T-helper 9 cell (primary cell): Measurements from ENCODE around the gene NCKAP5.

Experiments used
- DNase-seq: peaks from one replicate; pipeline ENCODE4 v3.0.0-alpha.2; 2020

The NCKAP5 gene

DNA sequence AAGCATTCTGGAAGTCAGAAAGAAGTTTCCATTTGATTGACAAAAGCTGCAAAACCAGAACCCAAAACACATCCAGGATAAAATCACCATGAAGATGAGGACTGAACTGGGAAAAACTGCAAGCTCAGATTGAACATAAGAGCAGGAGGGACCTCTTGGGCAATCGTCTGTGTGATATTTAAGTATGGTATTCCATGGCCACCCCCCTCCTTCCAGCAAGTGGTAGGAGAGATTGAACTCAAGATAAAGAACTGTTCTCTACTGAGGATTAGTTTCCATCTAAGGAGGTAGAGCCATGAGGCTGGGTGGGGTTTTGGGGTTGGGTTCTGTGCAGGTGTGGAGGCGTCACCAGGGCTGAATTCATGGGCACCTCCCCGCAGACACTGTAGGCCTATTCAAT is 251.1 kb downstream of the NCKAP5 start:
- DNase-seq: no peak

DNA sequence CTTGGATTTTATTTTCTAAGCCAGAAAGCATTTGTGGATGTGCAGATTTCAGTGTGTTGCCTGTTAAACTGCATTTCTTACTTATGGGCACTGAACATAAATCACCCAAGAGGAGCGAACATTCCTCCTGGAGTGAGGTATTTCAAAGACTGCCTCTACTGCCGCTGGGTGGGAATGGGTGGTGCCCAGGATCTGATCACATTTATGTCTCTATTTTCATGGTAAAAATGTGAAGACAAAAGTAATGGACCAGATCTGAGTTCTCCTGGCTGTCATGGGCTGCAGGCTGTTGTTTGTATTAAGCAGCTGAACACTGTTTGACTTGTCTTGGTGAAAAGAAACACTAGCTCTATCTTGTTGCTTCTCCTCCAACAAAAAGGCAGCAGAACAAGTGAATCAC is 251.7 kb downstream of the NCKAP5 start:
- no peak for DNase-seq

DNA sequence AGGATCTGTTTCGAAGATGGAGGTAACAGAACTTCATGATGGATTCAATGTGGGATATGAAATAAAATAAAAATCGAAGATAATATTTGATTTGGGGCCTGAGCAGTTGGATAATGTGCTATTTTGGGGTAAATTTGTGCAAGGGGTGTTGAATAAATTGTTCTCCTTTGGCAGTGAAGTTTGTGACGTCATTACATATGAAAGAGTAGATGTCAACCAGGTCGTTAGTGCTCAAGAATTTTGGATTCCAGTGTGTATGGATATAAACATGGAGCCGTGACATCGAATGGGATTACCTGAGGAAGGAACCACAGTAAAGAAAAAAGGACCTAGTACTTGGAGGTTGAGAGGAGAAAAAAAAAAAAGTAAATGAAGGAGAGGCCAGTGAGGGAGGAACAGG is 253.0 kb downstream of the NCKAP5 start:
- no peak for DNase-seq

DNA sequence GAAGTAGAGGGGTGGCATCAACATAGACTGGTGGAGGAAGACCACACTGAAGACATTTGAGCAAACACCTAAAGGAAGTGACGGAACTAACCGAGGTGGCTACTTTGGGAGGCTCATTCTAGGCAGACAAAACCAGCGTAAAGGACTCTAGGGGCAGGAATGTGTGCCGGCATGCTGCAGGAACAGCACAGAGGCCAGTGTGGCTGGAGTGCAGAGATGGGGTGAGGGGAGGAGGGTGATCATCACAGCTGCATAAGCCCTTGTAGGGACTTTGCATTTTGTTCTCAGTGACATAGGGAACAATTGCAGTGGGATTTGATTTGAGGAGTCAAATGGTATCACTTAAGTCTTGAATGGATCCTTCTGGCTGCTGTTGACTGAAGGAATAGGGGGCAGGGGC is 253.5 kb downstream of the NCKAP5 start:
- no peak for DNase-seq

DNA sequence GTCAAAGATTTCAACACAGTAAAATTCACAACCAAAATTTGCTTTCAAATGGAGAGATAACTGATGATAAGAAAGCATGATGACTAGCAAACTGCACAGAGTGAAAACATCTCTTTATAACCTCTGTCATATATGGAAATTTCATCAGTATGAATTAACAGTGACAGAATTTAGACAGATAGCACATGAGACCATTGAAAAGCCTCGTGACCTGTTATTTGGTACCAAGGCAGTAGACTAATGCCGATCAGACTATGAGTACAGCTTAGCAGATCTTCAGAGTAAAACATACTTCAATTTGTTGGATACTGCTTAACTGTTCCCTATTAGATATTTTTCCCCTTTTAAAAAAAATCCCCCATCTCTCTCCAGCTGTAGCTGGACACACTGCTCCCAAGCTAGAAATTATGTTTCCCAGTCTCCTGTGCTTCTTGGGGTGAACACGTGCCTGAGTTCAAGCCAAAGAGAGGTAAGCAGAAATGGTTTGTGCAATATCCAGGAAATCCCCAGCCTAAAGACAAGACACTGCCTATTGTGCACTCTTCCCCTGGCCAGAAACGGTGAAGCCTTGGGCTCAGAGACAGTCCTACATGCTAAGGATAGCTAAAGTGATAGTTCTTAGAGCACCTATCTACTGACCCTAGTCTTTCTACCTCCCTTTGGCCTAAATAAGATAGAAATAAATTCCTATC is 256.1 kb downstream of the NCKAP5 start:
- DNase-seq: no peak

DNA sequence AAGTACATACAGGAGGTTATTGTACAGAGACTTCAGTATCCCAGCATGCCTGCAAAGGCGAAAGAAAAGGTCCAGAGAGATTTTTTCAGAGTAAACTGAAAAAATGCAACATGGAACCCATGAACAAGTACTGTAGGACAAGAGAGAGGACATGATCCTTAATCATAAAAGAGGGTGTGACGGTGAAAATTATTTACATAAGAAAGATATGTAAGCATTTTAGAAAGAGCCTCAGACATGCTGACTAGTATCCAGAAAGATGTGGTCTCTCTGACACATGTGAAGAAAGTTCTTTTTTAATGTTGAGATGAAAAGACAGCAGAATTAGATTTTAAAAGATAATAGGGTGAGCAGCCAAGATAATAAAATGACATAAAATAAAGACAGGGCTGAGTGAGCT is 262.0 kb downstream of the NCKAP5 start:
- no peak for DNase-seq

DNA sequence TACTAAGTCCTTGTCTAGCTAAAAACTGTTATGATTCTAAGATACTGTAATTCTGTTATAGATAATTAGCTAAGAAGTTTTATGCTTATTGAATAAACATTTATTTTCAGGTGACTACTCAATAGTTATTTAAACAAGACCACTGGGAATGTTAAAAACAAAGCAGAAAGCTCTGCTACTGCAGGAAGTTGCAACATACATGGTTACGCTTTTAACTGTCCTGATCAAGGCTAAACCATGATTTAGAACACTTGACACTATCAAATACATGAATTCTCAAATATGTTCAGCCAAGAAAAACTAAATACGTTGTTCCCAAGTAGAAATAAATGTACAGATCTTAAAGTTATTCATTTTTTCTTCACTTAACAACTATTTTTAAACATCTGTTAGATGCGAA is 263.9 kb downstream of the NCKAP5 start:
- DNase-seq: no peak

DNA sequence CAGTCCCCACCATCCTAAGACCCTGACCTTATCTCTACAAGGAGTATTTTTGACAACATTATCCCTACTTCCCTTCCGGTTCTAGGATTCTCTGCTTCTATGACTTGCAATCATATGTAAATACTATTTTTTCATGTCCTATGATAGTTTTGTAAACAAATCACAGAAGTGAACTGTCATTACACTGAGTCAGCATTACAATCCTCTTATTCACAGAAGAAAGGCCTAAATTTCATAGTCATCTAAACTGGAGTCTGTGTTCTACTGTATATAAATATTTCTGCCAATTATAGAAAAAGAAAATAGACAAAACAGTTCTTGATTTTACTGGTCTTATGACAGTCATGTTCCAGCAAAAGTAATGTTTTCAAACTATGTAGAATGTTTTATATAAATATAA is 265.1 kb downstream of the NCKAP5 start:
- DNase-seq: no peak

DNA sequence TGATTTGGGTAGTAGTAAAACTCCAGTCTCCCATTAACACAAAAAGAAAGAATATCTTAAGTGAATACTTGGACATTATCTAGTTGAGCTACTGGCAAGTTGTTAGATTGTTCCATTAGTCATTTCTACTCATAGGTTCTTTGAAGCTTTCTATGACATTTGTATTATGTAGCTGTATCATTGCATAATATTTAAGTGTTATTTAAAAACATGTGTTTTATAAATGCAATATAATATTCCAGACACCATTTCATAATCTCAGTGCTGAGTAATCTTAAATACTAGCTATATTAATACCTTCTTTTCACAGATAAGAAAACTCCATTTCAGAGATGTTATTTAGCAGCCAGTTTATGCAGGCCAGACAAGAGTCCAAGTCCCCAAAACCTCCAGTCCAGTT is 271.9 kb downstream of the NCKAP5 start:
- DNase-seq: no peak

DNA sequence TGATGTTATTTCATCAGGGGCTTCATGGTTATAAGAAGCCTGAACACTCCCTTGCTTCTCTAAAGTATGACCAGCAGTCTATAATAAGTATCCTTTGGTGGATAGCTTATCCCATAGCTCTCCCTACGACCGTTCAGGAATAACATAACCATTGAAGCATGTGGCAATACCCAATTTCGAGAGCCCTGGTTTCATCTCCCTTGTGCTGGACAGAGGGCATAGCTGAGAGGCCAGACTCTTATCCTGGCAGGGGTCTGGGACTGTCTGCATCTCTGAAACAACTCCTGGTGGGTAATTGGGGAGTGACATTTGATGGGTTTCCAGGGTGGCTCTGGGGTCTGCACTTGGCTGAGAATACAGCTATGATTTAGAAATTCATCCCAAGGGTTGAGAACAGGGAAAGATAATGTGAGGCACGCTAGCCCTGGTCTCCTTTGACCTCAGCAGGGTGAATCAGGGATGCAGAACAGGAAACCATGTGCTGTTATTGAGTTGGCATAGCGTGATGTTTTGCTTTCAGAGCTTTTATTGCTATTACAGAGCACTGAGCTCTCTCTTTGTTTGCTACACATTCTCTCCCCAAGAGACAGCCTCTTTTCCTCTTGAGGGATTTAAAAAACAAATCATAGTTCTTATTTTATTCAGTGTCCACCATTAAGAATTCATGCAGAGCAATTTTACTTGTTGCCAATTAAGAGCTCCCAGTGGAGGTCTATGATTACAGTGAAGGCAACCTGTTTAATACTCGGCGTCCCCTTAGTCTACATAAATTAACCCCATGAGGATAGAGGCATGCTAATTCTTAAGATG is 274.5 kb downstream of the NCKAP5 start:
- no peak for DNase-seq

DNA sequence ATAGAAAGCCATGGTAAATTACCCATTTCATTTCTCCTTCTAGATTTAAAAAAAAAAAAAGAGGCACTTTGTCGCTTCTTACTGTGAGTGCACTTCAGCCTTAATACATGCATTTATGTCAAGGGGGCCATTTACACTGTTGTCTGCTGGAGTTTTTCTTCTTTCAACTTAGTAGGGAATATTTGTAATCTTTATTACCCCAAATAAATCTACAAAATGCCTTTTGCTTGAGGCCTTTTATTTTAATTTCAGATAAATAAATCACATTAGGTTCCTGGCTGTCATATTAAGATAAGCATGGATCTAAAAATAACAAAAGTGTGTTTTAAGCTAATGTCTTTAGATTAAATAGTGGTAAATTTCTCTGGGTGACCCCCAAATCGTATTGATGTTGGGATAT is 276.0 kb downstream of the NCKAP5 start:
- DNase-seq: no peak

DNA sequence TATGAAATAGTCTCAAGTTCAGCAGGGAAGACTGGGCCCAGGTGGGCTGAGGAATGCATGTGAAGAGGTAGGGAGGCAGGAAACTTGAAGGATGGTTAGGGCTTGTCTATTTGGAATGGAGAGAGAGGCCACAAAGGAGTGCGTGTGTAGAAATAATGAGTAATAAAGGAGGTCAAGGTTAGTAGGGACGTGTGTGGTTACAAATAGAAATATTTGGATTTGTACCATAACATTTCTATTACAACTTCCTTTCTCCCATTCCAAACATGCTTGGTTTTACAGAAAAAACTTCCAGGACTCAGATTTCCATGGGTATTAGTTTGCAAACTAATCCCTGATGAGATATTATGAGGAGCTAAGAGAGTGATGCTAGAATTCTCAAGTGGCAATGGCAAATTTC is 280.6 kb downstream of the NCKAP5 start:
- no peak for DNase-seq

DNA sequence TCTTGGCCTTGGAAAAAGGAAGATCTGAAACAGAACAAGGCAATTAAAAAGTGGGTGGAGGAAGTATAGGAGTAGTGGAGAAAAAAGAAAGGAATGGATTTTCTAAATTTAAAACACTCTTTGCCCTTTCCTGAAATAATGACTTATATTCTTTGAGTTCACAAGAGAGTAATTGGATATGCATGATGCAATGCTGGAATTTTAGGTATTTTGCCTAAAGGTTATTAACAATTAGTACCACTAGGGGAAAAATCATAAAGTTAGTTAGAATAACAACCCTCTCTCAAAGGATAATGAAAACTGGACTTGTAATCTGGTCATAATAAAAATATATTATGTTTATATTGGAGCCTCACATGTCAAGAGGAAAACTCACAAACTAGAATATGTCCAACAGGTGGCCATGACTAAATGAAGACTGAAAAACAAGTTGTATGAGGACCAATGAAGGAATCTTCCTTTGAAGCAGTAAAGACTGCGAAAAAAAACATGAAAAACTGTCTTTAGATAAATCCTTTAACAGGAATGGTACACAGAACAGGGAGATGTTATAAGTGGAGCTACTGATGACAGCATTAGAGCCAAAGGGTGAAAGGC is 281.8 kb downstream of the NCKAP5 start:
- no peak for DNase-seq

DNA sequence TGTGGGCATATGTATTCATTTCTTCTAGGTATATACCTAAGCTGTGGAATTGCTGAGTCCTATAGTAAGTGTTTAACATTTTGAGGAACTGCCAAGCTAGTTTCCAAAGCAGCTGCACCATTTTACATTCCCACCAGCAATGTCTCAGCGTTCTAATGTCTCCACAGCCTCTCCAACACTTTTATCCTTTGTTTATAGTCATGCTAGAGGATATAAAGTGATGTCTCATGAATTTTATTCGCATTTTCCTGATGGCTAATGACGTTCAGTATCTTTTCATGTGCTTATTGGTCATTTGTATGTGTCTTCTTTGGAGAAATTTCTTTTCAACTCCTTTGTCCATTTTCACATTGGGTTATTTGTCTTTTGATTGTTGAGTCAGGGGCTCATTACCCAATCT is 295.2 kb downstream of the NCKAP5 start:
- DNase-seq: no peak

DNA sequence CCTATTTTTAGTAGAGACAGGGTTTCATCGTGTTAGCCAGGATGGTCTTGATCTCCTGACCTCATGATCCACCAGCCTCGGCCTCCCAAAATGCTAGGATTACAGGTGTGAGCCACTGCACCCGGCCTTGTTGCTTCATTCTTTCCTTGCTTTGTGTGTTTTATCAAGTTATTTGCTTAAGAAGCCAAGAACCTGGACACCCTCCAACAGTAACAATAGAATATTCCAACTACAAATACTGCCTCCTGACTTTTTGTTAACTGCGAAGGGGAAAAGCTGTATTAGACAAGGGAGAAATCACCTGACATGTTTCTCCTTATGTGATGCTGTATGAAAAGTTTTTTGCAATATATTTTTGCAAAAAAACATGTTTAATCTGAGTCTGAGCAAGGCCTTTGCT is 297.2 kb downstream of the NCKAP5 start:
- DNase-seq: no peak

DNA sequence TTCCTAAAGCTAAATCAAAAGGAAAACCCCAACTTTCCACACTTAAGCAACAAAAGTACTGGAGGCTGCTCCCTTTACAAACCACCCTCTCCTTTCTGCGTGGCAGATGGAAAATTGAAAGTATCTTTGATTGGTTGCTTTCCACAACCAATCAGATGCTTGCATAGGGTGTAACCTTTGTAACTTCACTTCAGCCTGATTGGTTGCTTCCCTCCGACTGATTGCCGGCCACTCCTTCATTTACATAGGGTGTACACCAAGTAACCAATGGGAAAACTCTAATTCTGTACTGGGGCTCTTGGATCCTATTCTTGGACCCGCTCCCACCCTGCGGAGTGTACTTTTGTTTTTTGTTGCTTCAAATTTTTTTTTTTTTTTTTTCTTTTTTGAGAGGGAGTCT is 297.7 kb downstream of the NCKAP5 start:
- DNase-seq: no peak

DNA sequence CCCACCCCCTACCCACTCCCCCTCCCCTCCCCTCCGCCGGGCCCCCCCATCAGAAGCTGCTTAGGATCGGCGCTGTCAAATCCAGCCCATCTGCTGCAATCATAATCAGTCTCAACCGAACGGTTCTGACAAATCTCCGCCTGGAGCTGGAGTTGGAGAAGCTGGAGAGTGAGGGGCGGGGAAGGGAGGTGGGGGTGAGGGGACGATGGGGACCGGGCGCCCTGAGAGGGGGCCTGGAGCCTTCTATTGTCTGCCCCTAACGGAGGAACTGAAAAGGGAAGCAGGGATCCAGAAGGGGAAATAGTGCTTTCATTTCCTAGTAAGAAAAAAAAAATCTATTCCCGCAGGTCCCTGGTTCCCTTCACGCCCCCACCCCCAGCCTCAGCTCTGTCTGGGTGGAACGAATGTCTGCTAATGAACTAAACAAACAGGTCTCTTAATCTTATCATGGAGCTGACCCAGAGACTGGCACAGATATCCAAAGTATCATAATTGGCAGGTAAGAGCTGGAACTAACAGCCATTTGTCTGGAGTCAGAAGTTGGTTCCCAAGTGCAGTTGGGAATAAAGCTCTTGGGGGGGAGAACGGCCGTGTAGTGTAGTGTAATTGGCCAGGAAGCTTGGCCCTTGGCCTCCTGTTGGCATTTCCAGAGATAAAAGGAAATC is 301.2 kb downstream of the NCKAP5 start:
- no peak for DNase-seq

DNA sequence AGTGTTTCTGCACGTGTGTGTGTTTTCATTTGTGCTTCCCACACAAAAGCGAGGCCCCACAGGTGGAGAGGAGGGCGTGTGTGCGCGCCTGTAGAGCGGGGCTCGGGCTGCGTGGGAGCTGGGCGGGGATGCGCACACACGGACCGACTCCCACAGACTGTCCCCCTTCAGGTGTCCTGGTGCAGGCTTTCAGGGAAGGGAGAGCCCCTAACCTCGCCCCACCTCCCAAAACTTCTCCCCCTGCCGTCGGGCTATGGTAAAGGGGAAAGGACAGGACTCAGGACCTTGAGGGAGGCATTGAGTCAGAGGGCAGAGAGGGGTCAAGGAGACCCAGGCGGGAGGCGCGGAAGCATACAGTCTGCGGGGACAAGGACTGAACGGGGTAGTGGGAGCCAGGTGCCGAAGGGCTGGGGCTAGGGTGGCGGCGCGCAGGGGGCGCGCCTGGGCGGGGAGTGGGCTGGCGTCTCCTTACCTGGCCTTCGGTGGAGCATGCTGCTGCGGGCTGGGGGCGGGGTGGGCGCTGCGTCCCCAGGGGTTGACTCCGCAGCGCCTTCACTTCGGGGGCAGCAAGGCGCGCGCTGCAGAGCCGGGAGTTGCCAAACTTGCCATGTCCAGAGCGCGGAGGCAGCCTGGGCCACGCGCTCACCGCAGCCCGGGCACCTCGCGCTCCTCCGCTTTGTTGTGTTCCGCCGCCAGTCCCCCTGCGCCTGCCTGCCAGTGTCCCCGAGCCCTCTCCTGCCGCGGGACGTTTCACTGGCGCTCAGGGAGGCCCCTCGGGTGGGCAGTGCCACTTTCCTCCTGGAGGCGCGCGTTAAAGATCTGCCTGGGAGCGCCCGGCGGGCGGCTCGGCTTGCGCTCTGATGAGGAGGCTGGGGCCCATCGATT is 302.0 kb downstream of the NCKAP5 start:
- DNase-seq: no peak

DNA sequence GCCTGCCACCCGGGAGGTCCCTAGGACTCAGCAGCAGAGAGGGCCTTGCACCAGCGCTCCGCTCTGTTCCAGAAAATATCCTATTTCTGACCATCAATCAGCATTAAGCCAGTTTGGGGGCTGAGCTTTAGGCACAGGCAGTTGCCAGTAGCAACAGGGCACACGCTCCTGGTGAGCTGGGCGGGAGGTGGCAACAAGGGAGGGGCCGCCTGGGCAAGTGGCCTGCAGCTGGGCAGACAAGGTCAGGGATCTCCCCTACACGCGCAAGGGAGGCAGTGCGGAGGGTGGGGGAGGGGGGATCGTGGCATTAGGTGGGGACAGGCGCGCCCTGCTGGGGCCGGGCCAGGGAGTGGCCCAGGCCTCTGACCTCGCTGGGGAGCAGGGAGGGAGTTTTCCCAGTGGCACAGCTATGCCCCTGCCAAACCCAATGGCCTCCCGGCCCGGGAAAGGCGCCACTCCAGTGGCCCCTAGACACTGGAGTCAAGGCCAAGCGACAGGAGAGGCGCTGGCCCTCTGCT is 302.8 kb downstream of the NCKAP5 start:
- DNase-seq: no peak

DNA sequence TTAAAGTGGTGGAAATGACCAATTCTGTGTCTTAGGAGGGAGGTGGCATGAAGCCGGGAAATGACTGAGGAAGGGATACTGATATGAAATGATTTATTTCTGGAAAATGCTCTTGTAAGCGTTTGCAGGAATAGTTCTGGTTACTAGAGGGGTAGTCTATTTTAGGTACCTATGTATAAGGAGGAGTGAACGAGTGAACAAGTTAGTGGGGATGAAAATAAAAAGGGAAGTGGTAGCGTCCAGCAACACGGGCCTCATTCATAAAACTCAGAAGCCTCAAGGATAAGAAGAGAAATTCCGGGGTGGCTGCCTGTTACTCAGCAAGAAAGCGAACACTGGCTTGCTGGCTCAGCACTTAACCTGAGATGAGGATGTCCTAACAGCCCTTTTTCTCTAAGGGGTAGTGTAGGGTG is 303.3 kb downstream of the NCKAP5 start:
- no peak for DNase-seq

DNA sequence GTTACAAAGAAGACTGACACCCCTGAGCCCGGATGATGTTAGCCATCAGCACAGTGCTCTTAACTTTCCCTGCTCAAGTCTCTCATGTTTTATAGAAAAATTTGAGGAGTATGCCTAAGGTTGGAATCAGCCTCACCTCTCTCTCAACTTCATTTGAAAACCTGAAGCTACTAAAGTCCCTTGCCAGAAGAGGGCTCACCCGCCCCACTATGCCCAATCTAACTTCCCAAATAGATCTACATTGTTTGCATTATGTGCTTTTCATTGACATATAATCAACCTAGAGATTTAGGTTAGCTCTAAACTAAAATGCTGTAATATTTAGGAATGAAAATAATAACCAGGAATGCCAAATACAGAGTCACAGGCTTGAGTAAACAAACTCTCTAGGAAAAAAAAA is 305.4 kb downstream of the NCKAP5 start:
- DNase-seq: no peak

DNA sequence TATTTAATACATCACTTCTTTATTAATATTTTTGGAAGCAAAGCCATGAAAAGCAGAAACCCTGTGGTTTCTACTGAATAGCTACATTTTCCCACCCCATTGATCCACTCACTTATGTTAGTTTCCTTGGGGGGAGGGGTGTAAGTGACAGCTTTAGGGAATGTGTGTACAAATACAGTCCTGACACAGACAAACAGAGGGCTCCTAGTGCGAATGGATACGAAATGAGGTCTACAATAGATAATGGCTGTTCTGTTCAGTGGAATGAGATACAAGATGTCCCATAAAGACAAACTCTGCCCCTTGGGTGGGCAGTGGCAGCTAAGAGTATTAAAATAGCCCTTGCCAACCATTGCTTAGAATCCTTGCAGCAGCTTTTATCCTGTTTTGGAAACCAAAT is 312.9 kb downstream of the NCKAP5 start:
- no peak for DNase-seq
